Suprapubic skin (tissue), 4 donors: ENCODE results near the gene SNAPC4. TPM values are rescaled to one million over a fixed set of nuclear protein-coding genes. Genes with fewer than 3 reads are reported as not detected.

ENCODE experiments used
- DNase-seq, 2 donors: peaks; one replicate each; pipeline ENCODE4 v3.0.0-alpha.2; 2019; ENCODE audit warnings: low spot score in 2 of 2
- H3K27ac ChIP-seq: fragments of 200-600 bp; sonication (generic); one replicate; pipeline ENCODE4 v1.5.1; 2019
- H3K27me3 ChIP-seq: fragments of 200-600 bp; sonication (generic); one replicate; pipeline ENCODE4 v1.5.1; 2019
- H3K36me3 ChIP-seq: fragments of 200-600 bp; sonication (generic); one replicate; pipeline ENCODE4 v1.5.1; 2019
- H3K4me1 ChIP-seq: fragments of 200-600 bp; sonication (generic); one replicate; pipeline ENCODE4 v1.5.1; 2019
- H3K4me3 ChIP-seq: fragments of 200-600 bp; sonication (generic); one replicate; pipeline ENCODE4 v1.5.1; 2019; ENCODE audit warnings: mild to moderate bottlenecking
- H3K9me3 ChIP-seq: fragments of 200-600 bp; sonication (generic); one replicate; pipeline ENCODE4 v1.5.1; 2019
- EP300 ChIP-seq: sonication (generic); formaldehyde crosslinking; IDR thresholded peaks from one replicate; pipeline ENCODE4 v1.6.1; 2017; ENCODE audit warnings: antibody characterized with exemption
- POLR2A ChIP-seq, 2 donors: fragments of 450-650 bp; IDR thresholded peaks; one replicate each; pipeline ENCODE4 v1.6.1; 2017; ENCODE audit warnings: antibody characterized with exemption in 2 of 2, mild to moderate bottlenecking in 2 of 2, moderate library complexity in 2 of 2
- POLR2AphosphoS5 ChIP-seq, 3 donors: sonication (generic); formaldehyde crosslinking; IDR thresholded peaks; one replicate each; pipeline ENCODE4 v1.6.1; 2017; ENCODE audit warnings: antibody characterized with exemption in 3 of 3
- WGBS: methylation state at CpG from one replicate; pipeline ENCODE4 v1.1.5; 2018; 5-methylcytosine and 5-hydroxymethylcytosine counted together
- total RNA-seq, 4 donors: library from RNA; depleted of rRNA; stranded (reverse); fragments of >200 nt; gene quantifications; one replicate each; pipeline ENCODE4 v1.1.0, GENCODE V29; 2016
- TF ChIP-seq, protein P1 (sequence below), 2 donors: fragments of 200-600 bp in 1 of 2; fragments of 450-650 bp in 1 of 2; sonication (generic) in 1 of 2; IDR thresholded peaks; one replicate each; pipeline ENCODE4 v1.5.1; 2016 to 2019; ENCODE audit warnings: antibody characterized with exemption in 2 of 2, mild to moderate bottlenecking in 1 of 2, moderate library complexity in 1 of 2

SNAPC4 gene
- total RNA-seq, 4 donors from 2014 or later = 6.1 to 11.1 (median 9.8) TPM

DNA sequence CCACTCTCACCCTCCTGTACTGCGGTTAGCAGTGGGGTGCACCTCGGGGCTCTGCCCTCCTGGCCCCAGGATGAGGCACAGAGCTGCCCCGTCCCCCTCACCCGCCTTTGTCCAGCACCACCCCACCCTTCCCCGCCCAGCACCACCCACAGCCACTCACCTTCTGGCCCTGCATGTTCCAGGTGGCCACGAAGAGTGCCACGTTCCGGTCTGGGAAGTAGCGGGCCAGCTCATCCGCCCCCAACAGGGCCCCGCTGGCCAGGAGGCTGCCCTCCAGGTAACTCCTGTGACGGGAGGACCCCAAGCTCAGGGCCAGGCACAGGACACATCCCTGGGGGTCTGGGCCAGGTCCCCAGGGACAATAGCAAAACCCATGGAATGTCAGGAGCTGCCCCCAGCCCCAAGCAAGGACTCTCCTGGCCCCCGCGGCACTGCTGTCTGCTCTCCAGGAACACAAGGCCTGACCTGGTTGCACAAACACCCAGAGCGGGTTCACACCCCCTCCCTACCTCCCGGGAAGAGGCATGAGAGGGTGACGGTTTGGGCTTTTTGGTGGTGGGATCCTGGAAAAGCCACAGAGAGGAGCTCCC lies 34.7 kb upstream of the SNAPC4 start:
- Histone ChIP-seq H3K36me3 (peaks cover 35% of the 10 kb centered on the region), H3K27me3 (no peaks in the 10 kb centered on the region), H3K27ac (no peak overlapping the region), H3K4me1 (peaks cover 26% of the 10 kb centered on the region), H3K9me3 (no peaks in the 10 kb centered on the region), H3K4me3 (no peak overlapping the region)
- no peak for DNase-seq
- WGBS = 95% methylated on average over 8 of the region's 17 CpGs
- TF ChIP-seq, protein P1, sequence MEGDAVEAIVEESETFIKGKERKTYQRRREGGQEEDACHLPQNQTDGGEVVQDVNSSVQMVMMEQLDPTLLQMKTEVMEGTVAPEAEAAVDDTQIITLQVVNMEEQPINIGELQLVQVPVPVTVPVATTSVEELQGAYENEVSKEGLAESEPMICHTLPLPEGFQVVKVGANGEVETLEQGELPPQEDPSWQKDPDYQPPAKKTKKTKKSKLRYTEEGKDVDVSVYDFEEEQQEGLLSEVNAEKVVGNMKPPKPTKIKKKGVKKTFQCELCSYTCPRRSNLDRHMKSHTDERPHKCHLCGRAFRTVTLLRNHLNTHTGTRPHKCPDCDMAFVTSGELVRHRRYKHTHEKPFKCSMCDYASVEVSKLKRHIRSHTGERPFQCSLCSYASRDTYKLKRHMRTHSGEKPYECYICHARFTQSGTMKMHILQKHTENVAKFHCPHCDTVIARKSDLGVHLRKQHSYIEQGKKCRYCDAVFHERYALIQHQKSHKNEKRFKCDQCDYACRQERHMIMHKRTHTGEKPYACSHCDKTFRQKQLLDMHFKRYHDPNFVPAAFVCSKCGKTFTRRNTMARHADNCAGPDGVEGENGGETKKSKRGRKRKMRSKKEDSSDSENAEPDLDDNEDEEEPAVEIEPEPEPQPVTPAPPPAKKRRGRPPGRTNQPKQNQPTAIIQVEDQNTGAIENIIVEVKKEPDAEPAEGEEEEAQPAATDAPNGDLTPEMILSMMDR (IDR thresholded peaks at IDR 0.05) = no peak
- TF ChIP-seq EP300 = no peak
- no peak for TF ChIP-seq POLR2AphosphoS5 (IDR thresholded peaks at IDR 0.05)
- TF ChIP-seq POLR2A (IDR thresholded peaks at IDR 0.05) = no peak

DNA sequence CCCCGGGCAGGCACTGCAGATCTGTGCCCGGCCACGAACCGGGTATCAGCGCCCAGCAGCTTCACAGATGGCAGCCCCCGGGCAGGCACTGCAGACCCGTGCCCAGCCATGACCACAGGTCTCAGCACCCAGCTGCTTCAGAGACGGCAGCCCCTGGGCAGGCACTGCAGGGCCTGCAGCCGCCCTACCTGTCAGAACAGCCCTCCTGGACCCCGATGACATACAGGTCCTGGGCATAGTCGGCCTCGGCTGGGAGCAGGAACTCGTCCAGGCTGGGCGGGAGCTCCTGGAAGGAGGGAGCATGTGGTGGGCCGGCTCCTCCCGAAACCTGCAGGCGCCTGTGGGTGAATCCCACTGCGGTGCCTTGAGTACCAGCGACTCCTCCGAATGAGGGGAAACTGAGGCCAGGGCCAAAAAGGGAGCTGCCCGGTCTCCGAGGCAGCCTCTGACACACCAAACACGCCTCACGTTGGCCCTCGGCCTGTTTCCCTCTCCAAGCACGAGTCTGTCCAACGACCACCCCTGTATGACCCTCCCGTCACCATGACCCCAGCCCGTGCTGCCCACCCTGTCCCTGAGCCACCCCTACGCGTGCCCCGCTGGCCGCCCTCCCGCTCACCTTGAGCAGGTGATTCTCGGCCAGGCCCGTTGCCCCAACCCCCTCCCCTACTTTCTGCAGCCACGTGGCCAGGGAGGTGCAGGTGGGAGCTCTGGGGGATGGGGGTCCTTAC lies 34.0 kb upstream of the SNAPC4 start:
- Histone ChIP-seq H3K27ac (no peak overlapping the region), H3K4me3 (no peak overlapping the region), H3K4me1 (peaks cover 26% of the 10 kb centered on the region), H3K27me3 (no peaks in the 10 kb centered on the region), H3K9me3 (no peaks in the 10 kb centered on the region), H3K36me3 (peaks cover 41% of the 10 kb centered on the region)
- 94% methylated on average over 25 of the region's 37 CpGs for WGBS
- DNase-seq = no peak
- TF ChIP-seq, protein P1 (IDR thresholded peaks at IDR 0.05) = no peak
- no peak for TF ChIP-seq POLR2A (IDR thresholded peaks at IDR 0.05)
- TF ChIP-seq EP300 = no peak
- TF ChIP-seq POLR2AphosphoS5 (IDR thresholded peaks at IDR 0.05) = no peak

DNA sequence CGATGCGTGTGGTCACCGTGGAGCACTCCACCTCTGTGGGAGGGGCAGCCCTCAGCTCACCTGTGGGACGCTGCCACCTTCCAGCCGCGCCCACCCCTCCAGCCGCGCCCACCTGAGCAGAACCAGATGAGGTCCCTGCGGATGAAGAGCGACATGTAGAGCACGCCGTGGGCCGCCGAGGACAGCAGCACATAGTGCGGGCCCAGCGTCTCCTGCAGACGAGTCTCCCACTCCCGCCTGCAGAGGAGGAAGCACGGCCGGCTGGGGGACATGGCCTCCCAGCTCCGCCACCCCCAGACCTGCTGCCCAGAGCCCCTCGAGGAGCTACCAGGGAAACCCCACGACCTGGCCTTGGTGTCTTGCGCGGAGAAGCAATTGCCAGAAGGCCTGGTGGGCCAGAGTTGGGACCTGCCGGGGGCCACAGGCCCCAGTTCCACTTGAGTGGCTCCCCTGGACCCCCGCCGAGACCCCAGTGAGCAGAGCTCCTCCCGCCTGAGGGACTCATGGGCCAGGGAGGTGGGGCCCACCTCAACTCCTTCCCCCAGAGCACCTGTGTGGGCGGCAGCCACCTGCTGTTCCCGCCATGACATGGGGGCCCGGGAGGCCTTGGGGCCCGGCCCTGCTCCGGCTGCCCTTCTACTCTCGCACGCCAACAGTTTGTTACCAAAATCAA lies 33.2 kb upstream of the SNAPC4 start:
- H3K36me3 ChIP-seq = peaks cover 48% of the 10 kb centered on the region

DNA sequence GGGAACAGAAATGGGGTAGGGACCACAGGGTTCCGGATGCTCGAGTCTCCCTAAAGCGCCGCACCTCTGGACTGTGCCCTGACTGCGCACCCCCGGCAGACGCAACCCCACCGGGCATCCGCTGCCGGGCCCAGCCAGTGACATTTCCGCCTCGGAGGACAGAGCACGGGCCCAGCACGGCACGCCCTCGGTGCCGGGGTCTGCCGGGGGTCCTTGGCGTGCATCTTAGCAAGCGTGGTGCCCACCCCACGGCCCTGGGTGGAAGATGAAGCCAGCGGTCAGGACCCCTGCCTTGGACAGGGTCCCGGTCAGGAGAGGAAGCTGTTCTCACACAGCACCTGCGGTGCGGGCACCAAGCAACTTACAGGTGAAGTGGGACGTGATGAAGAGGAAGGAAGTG lies 32.6 kb upstream of the SNAPC4 start:
- TF ChIP-seq POLR2A (IDR thresholded peaks at IDR 0.05) (no peak), EP300 (no peak), POLR2AphosphoS5 (IDR thresholded peaks at IDR 0.05) (no peak)
- TF ChIP-seq, protein P1 (IDR thresholded peaks at IDR 0.05) = no peak
- 98% methylated on average over 8 of the region's 26 CpGs for WGBS
- Histone ChIP-seq H3K27ac (no peak overlapping the region), H3K36me3 (peaks cover 48% of the 10 kb centered on the region), H3K4me1 (peaks cover 13% of the 10 kb centered on the region), H3K4me3 (no peak overlapping the region), H3K9me3 (no peaks in the 10 kb centered on the region), H3K27me3 (no peaks in the 10 kb centered on the region)
- no peak for DNase-seq

More for the DNA sequence above, 33.2 kb upstream of the SNAPC4 start:
- H3K27ac ChIP-seq = no peak overlapping the region
- no peaks in the 10 kb centered on the region for H3K27me3 ChIP-seq
- WGBS = 91% methylated on average over 7 of the region's 36 CpGs
- H3K4me1 ChIP-seq = peaks cover 19% of the 10 kb centered on the region
- TF ChIP-seq, protein P1 (IDR thresholded peaks at IDR 0.05) = no peak
- TF ChIP-seq POLR2AphosphoS5 (IDR thresholded peaks at IDR 0.05) = no peak
- TF ChIP-seq EP300 = no peak
- no peak for TF ChIP-seq POLR2A (IDR thresholded peaks at IDR 0.05)
- no peak overlapping the region for H3K4me3 ChIP-seq
- DNase-seq = no peak
- H3K9me3 ChIP-seq = no peaks in the 10 kb centered on the region

DNA sequence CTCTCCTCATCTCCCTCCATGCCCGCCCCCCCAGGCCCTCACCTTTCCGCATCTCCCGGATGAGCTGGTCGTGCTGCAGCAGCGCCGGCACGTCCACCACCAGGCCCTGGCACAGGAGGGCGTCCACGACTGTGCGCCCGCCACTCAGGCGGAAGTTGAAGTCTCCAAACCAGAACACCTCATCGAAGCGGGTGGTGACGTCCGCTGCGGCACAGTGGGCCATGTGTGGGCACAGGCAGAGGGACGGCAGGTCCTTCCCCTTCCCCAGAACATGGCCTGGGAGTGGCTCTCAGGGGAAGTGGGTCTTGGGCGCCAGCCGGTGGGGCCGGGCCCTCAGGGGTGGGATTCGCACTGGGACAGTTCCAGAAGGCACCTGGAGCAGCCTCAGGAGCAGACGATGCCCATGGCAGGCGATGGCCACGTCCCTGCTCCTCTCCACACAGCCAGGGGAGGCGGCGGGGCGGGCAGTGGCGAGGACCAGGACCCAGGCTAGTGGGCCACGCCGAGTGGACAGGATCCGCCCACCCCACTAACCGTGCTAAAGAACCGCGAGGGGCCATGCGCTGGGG lies 31.9 kb upstream of the SNAPC4 start:
- Histone ChIP-seq H3K36me3 (peaks cover 48% of the 10 kb centered on the region), H3K9me3 (no peaks in the 10 kb centered on the region), H3K27me3 (no peaks in the 10 kb centered on the region), H3K4me1 (peaks cover 6% of the 10 kb centered on the region), H3K4me3 (no peak overlapping the region), H3K27ac (no peak overlapping the region)
- WGBS = 91% methylated on average over 6 of the region's 36 CpGs
- TF ChIP-seq POLR2AphosphoS5 (IDR thresholded peaks at IDR 0.05) = no peak
- no peak for TF ChIP-seq POLR2A (IDR thresholded peaks at IDR 0.05)
- TF ChIP-seq EP300 = no peak
- DNase-seq = peak in 1 of 2 donors; percentile 63
